ENCODE results near the gene SLC45A1.

DNA sequence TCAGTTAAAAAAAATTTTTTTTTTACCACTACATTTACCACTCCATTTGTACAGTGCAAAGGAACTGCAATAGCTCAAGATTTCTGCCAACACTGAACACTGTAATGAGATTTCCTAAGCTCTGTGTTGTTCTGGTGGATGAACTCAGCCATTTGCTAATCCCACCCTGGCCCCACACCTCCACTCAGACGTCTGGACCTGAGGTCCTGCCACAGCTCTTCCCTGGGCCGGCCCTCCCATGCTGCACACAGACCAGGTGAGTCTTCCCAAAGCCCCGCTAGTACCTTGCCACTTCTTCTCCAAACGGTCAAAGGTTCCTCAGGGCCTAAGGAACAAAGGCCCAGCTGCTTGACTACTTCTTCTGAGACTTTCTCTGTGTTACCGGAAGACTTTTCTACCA, 56.4 kb downstream of the SLC45A1 start:
- TF ChIP-seq, protein P1, sequence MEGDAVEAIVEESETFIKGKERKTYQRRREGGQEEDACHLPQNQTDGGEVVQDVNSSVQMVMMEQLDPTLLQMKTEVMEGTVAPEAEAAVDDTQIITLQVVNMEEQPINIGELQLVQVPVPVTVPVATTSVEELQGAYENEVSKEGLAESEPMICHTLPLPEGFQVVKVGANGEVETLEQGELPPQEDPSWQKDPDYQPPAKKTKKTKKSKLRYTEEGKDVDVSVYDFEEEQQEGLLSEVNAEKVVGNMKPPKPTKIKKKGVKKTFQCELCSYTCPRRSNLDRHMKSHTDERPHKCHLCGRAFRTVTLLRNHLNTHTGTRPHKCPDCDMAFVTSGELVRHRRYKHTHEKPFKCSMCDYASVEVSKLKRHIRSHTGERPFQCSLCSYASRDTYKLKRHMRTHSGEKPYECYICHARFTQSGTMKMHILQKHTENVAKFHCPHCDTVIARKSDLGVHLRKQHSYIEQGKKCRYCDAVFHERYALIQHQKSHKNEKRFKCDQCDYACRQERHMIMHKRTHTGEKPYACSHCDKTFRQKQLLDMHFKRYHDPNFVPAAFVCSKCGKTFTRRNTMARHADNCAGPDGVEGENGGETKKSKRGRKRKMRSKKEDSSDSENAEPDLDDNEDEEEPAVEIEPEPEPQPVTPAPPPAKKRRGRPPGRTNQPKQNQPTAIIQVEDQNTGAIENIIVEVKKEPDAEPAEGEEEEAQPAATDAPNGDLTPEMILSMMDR (IDR thresholded peaks at IDR 0.05; ENCODE audit: low read depth, low read length): no peak
- TF ChIP-seq EZH2phosphoT487 (IDR thresholded peaks at IDR 0.05; ENCODE audit: low read depth): no peak
